Upper lobe of right lung (tissue), 1 donor: Measurements from ENCODE around the gene PCNX2. TPM values are rescaled to one million over a fixed set of nuclear protein-coding genes. Genes with fewer than 3 reads are reported as not detected.
A peak's percentile ranks its signal among the peaks of the same experiment; 100 is the strongest.

ENCODE experiments used
- ATAC-seq: fragments of 200-7000 bp; cut with Tn5 transposase; one replicate; pipeline ENCODE4 v1.9.1; 2020; ENCODE audit warnings: mild to moderate bottlenecking, moderate library complexity
- DNase-seq: peaks from one replicate; pipeline ENCODE4 v3.0.0-alpha.2; 2020
- H3K27ac ChIP-seq: fragments of 200-600 bp; one replicate; pipeline ENCODE4 v1.8.0; 2022
- H3K27me3 ChIP-seq: fragments of 200-600 bp; one replicate; pipeline ENCODE4 v1.8.0; 2022; ENCODE audit warnings: mild to moderate bottlenecking
- H3K36me3 ChIP-seq: fragments of 200-600 bp; one replicate; pipeline ENCODE4 v1.8.0; 2022
- H3K4me1 ChIP-seq: fragments of 200-600 bp; one replicate; pipeline ENCODE4 v1.8.0; 2022
- H3K4me3 ChIP-seq: fragments of 200-600 bp; one replicate; pipeline ENCODE4 v1.8.0; 2022; ENCODE audit warnings: mild to moderate bottlenecking
- H3K9me3 ChIP-seq: fragments of 200-600 bp; one replicate; pipeline ENCODE4 v1.8.0; 2022
- intact Hi-C: fragments of 100-400 bp; cut with DNase I; formaldehyde crosslinking; loops from one replicate; pipeline ENCODE4 v1.11.0; 2022
- total RNA-seq: library from RNA; stranded (reverse); fragmentation: NEBNext Ultra II Directional; extraction: Animal tissue kit (Norgen Biotek cat#: 25700); gene quantifications from one replicate; pipeline ENCODE4 v1.2.1, GENCODE V29; 2021
- TF ChIP-seq, protein P1 (sequence below): fragments of 200-600 bp; IDR thresholded peaks from one replicate; pipeline ENCODE4 v1.8.0; 2022; ENCODE audit warnings: antibody characterized with exemption
- donor health status: DM: no; HTN: yes; CAD: no; lungs with severe emphysema.

PCNX2 gene
- total RNA-seq, 1 donor from 2014 or later, result 6.8 TPM

DNA sequence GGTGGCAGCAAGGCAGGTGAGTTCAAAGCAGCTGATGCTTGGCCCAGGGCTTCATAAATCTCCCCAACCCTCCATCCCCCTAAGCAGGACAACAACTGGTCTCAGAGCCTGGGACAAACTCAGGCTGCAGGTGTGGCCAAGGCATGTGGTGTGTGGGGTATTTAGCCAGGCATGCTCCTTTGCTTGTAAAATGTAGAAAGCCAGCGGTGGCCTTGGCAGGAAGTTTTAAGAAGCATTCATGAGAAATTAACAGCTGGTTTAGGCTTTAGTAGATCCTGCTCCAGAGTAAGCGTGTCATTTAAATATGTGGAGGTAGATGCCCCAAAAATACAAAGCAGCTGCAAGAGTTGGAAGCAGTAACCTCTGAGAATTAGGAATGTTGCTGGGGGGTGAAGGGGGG is 300.3 kb downstream of the PCNX2 start:
- no peak for ATAC-seq

DNA sequence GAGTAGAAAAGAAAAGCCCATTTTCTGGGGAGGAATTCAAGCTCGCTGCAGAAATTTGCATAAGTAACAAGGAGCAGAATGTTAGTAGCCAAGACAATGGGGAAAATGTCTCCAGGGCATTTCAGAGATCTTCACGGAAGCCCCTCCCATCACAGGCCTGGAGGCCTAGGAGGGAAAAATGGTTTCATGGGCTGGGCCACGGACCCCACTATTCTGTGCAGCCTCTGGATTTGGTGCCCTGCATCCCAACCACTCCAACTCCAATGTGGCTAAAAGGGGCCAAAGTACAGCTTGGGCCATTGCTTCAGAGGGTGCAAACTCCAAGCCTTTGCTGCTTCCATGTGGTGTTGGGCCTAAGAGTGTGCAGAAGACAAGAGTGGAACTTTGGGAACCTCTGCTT is 302.0 kb downstream of the PCNX2 start:
- Histone ChIP-seq H3K4me3 (no peak overlapping the region), H3K27me3 (no peaks in the 10 kb centered on the region), H3K9me3 (no peaks in the 10 kb centered on the region), H3K4me1 (no peaks in the 10 kb centered on the region), H3K27ac (no peak overlapping the region), H3K36me3 (peaks cover 5% of the 10 kb centered on the region)
- DNase-seq (no peak), ATAC-seq (no peak)
- intact Hi-C loops, result no loop called here
- TF ChIP-seq, protein P1, sequence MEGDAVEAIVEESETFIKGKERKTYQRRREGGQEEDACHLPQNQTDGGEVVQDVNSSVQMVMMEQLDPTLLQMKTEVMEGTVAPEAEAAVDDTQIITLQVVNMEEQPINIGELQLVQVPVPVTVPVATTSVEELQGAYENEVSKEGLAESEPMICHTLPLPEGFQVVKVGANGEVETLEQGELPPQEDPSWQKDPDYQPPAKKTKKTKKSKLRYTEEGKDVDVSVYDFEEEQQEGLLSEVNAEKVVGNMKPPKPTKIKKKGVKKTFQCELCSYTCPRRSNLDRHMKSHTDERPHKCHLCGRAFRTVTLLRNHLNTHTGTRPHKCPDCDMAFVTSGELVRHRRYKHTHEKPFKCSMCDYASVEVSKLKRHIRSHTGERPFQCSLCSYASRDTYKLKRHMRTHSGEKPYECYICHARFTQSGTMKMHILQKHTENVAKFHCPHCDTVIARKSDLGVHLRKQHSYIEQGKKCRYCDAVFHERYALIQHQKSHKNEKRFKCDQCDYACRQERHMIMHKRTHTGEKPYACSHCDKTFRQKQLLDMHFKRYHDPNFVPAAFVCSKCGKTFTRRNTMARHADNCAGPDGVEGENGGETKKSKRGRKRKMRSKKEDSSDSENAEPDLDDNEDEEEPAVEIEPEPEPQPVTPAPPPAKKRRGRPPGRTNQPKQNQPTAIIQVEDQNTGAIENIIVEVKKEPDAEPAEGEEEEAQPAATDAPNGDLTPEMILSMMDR, result no peak

More for the DNA sequence above, 300.3 kb downstream of the PCNX2 start:
- peaks cover 5% of the 10 kb centered on the region for H3K36me3 ChIP-seq
- TF ChIP-seq, protein P1, result no peak
- no peaks in the 10 kb centered on the region for H3K4me1 ChIP-seq
- intact Hi-C loops, result no loop called here
- no peak overlapping the region for H3K4me3 ChIP-seq
- no peaks in the 10 kb centered on the region for H3K27me3 ChIP-seq
- H3K27ac ChIP-seq, result no peak overlapping the region
- DNase-seq, result no peak
- H3K9me3 ChIP-seq, result no peaks in the 10 kb centered on the region

DNA sequence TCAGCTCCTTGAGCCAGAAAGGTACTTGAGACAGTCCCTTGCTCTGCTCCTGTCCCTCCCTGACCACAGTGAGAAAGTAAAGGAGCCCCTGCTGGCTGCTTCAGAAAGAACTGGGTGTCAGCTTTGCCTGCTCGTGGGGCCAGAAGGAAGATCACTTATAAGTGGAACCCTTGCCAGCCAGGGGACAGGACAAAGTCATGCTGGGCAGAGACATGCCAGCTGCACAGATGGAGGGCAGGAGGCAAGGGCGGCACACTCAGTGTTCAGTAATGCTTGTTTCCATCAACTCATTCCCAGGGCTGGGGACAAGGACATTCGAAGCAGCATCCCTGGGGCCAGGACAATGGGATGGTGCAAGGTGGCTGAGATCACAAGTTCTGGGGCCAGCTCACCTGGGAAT is 303.3 kb downstream of the PCNX2 start:
- Histone ChIP-seq H3K4me1 (no peaks in the 10 kb centered on the region), H3K4me3 (no peak overlapping the region), H3K27me3 (no peaks in the 10 kb centered on the region), H3K36me3 (peaks cover 1% of the 10 kb centered on the region), H3K27ac (no peak overlapping the region), H3K9me3 (no peaks in the 10 kb centered on the region)
- TF ChIP-seq, protein P1, result no peak
- intact Hi-C loops, result no loop called here
- DNase-seq (no peak), ATAC-seq (no peak)

DNA sequence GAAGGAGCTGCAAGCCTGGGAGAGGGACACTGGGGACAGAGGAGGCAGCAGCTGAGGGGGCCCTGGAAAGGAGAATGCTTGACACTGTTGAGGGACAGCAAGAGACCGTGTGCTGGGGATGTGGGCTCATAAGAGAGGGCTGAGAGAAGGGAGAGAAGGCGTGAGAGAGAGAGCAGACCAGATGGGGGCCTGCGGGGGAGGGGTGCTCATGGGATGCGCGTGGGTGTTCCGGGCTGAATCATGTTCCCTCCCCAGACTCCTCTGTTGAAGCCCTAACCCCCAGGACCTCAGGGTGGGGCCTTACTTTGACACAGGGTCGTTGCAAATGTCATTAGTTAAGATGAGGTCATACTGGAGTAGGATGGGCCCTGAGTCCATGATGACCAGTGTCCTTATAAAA is 304.3 kb downstream of the PCNX2 start:
- TF ChIP-seq, protein P1, result no peak
- intact Hi-C loops, result no loop called here
- no peak overlapping the region for H3K4me3 ChIP-seq
- no peaks in the 10 kb centered on the region for H3K9me3 ChIP-seq
- H3K4me1 ChIP-seq, result no peaks in the 10 kb centered on the region
- DNase-seq (no peak), ATAC-seq (peak; percentile 8)
- no peaks in the 10 kb centered on the region for H3K27me3 ChIP-seq
- no peaks in the 10 kb centered on the region for H3K36me3 ChIP-seq
- no peak overlapping the region for H3K27ac ChIP-seq

DNA sequence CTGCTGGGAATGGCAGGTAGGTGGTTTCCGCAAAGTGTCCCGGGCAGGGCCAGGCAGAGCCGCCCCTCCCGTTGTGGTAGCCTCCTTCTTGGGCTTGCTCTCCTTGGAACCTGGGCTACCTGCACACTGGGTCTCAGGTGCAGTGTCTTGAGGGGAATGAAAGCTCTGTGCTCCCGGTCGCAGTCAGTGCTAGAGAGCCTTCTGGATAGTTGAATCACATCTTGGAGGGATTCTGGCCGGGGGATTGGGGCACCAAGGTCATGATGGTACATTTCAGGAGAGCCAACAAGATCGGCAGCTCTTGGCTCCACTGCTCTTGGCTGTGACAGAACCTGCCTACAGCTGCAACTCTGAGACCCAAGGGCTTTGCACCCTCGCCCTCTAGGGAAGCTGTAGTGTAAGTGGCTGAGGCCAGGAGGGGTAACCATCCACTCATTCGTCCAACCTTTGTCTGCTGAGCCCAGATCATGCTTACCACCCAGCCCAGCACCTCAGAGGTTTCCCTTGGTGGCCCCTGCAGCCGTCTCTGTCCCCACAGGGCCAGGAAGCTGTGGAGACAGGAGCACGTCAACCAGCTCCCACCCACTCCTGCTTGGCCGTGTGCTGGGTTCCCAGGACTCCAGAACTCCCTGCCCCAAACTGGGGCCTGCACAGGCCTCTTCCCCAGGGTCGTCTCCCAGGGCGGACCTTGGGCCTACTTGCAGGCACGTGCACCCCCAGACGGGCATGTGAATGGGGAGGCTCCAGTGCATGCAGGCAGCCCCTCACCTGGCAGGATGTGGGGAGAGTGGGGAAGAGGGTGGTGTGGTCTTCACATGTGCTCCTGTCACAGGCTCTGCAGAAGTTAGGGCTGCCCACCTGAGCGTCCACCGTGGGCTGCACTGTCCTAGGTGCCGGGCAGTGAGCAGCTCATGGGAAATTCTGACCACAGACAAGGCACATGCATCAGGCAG is 305.1 kb downstream of the PCNX2 start:
- ATAC-seq, result peak; percentile 6
- no peak for DNase-seq
- H3K36me3 ChIP-seq, result no peaks in the 10 kb centered on the region
- intact Hi-C loops, result no loop called here
- H3K27me3 ChIP-seq, result no peaks in the 10 kb centered on the region
- TF ChIP-seq, protein P1, result no peak
- H3K9me3 ChIP-seq, result no peaks in the 10 kb centered on the region
- no peak overlapping the region for H3K27ac ChIP-seq
- H3K4me1 ChIP-seq, result no peaks in the 10 kb centered on the region
- H3K4me3 ChIP-seq, result no peak overlapping the region
